ENCODE measurements around the gene NBPF3. TPM values are rescaled to one million over a fixed set of nuclear protein-coding genes. Genes with fewer than 3 reads are reported as not detected.
"Not testable (repeated sequence)": the region's sequence is repeated elsewhere in the genome, so short reads cannot be mapped to it uniquely, and the experiment has no call there.

The NBPF3 gene
- total and polyA plus RNA-seq, 4 donors, result 1.4 to 4.0 (median 1.7) TPM

DNA sequence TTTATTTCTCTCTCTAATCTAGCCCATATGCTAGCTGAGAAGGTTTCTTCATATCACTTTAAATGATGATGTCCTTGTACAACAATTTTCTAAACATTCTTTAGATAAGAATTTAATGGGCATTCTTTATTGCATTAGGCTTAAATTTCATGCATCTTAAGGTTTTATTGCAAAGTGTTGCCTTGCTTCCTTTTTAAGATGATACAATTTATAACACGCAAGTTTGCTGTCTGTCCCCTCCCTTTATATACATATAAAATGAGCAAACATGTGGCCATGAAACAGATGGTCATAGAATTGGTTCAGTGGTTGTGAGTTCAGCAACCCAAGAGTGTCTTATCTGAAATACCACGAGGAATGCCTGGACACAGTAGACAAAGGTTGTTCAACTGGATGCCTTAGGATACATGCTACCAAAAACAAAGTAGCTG, 12.1 kb downstream of the NBPF3 start:
- WGBS, result 82% methylated on average over 2 of the region's 2 CpGs
- Histone ChIP-seq H3K4me3 (ENCODE audit: low read depth in 1 of 3, low read length in 3 of 3) (no peak overlapping the region), H3K9ac (ENCODE audit: low read depth in 1 of 2, low read length in 2 of 2) (no peak overlapping the region), H3K9me3 (ENCODE audit: control insufficient read depth in 4 of 4, low read length in 3 of 4) (no peaks in the 10 kb centered on the region), H3K27me3 (ENCODE audit: control insufficient read depth in 4 of 4, insufficient read depth in 4 of 4, low read length in 3 of 4) (no peaks in the 10 kb centered on the region), H3K36me3 (ENCODE audit: control insufficient read depth in 4 of 4, insufficient read depth in 3 of 4, low read depth in 1 of 4, low read length in 3 of 4) (no peaks in the 10 kb centered on the region), H3K4me1 (ENCODE audit: control insufficient read depth in 4 of 4, insufficient read depth in 4 of 4, low read length in 3 of 4) (no peaks in the 10 kb centered on the region), H3K27ac (ENCODE audit: low read depth in 1 of 2, low read length in 2 of 2) (no peak overlapping the region)
- DNase-seq (ENCODE audit: low spot score), result no peak
- TF ChIP-seq RXRA (IDR thresholded peaks at IDR 0.05) (peak; percentile 9 to 42), TAF1 (conservative IDR thresholded peaks at IDR 0.05) (no peak), NR2F2 (IDR thresholded peaks at IDR 0.05) (no peak), GABPA (IDR thresholded peaks at IDR 0.05 in 1 of 2, conservative IDR thresholded peaks at IDR 0.05 in 1 of 2) (no peak), EGR1 (IDR thresholded peaks at IDR 0.05; ENCODE audit: low read depth in 2 of 2) (no peak), FOXA1 (IDR thresholded peaks at IDR 0.05) (no peak), JUND (IDR thresholded peaks at IDR 0.05) (no peak), RAD21 (IDR thresholded peaks at IDR 0.05) (no peak)

DNA sequence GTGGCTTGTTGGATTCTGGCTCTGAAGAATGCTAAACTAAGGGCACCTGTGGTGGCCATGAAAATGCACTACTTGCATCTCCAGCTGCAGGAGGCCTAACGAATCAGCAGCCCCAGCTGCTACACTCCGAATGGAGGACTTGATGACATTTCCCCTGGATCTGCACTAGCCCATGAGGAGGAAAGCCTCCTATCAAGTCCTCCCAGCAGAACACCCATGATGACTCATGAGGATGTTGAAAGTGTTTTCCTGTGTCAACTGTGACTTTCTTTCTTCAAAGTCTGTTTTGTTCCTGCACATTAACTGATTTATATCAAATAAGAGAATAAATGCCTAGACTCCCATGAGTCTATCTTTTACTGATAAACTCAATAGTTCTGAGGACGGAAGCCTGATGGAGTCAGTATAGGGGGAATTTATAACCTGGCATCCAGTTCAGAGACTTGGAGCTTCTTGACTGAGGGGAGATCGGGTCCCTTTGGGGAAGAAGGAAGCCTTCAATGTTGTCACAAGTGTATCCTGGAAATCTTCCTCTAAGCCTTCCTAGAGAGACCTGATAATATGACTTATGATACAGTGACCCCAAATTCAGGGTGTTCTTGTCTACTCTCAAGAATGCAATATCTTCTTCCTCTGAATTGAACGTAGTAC, 14.2 kb downstream of the NBPF3 start:
- not testable (repeated sequence) for H3K27ac ChIP-seq (ENCODE audit: low read depth in 1 of 2, low read length in 2 of 2); H3K4me3 ChIP-seq (ENCODE audit: low read depth in 1 of 3, low read length in 3 of 3)

DNA sequence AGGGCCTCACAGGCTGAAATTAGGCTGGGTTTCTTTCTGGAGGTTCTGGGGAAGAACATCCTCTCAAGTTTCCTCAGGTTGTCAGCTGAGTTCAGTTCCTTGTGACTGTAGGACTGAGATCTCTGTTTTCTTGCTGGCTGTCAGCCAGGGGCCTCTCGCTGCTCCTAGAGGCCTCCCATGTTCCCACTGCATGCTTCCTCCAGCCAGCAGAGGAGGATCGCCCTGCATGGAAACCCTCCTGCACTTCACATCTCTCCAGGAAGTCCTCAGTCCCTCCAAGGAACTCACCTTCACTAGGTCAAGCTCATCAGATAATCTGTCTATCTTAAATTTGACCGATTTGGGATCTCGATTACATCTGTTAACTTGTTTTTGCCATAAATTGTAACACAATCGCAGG, 15.0 kb downstream of the NBPF3 start:
- H3K9me3 ChIP-seq (ENCODE audit: control insufficient read depth in 4 of 4, low read length in 3 of 4); H3K27ac ChIP-seq (ENCODE audit: low read depth in 1 of 2, low read length in 2 of 2); H3K4me1 ChIP-seq (ENCODE audit: control insufficient read depth in 4 of 4, insufficient read depth in 4 of 4, low read length in 3 of 4); DNase-seq (ENCODE audit: low spot score); H3K9ac ChIP-seq (ENCODE audit: low read depth in 1 of 2, low read length in 2 of 2); H3K4me3 ChIP-seq (ENCODE audit: low read depth in 1 of 3, low read length in 3 of 3); H3K27me3 ChIP-seq (ENCODE audit: control insufficient read depth in 4 of 4, insufficient read depth in 4 of 4, low read length in 3 of 4); H3K36me3 ChIP-seq (ENCODE audit: control insufficient read depth in 4 of 4, insufficient read depth in 3 of 4, low read depth in 1 of 4, low read length in 3 of 4): not testable (repeated sequence)
- 88% methylated on average over 4 of the region's 5 CpGs for WGBS

More for the DNA sequence above, 14.2 kb downstream of the NBPF3 start:
- H3K27me3 ChIP-seq (ENCODE audit: control insufficient read depth in 4 of 4, insufficient read depth in 4 of 4, low read length in 3 of 4); H3K36me3 ChIP-seq (ENCODE audit: control insufficient read depth in 4 of 4, insufficient read depth in 3 of 4, low read depth in 1 of 4, low read length in 3 of 4); DNase-seq (ENCODE audit: low spot score); H3K4me1 ChIP-seq (ENCODE audit: control insufficient read depth in 4 of 4, insufficient read depth in 4 of 4, low read length in 3 of 4); H3K9ac ChIP-seq (ENCODE audit: low read depth in 1 of 2, low read length in 2 of 2); H3K9me3 ChIP-seq (ENCODE audit: control insufficient read depth in 4 of 4, low read length in 3 of 4): not testable (repeated sequence)
- WGBS, result 75% methylated on average over 5 of the region's 5 CpGs
- TF ChIP-seq JUND (IDR thresholded peaks at IDR 0.05), result peak in 1 of 2 donors; percentile 53

DNA sequence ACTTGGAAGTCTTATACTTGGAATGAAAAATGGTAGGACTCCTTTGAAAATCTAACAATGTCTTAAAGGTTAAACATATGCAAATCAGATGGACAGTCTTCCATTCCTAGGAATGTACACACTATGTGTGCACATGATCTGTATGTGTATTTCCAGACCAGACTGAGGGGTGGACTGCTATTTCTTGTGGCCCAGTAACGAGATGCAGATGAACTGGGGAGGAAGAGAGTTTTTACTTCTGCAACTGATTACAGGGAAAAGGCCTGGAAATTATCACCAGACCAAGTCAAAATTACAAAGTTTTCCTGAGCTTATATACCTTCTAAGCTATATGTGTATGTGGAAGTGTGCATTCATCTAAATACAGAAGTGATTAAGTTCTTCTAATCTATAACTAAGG, 17.7 kb downstream of the NBPF3 start:
- Histone ChIP-seq H3K4me1 (ENCODE audit: control insufficient read depth in 4 of 4, insufficient read depth in 4 of 4, low read length in 3 of 4) (no peaks in the 10 kb centered on the region), H3K27ac (ENCODE audit: low read depth in 1 of 2, low read length in 2 of 2) (no peak overlapping the region), H3K27me3 (ENCODE audit: control insufficient read depth in 4 of 4, insufficient read depth in 4 of 4, low read length in 3 of 4) (no peaks in the 10 kb centered on the region), H3K9ac (ENCODE audit: low read depth in 1 of 2, low read length in 2 of 2) (no peak overlapping the region), H3K36me3 (ENCODE audit: control insufficient read depth in 4 of 4, insufficient read depth in 3 of 4, low read depth in 1 of 4, low read length in 3 of 4) (no peaks in the 10 kb centered on the region), H3K9me3 (ENCODE audit: control insufficient read depth in 4 of 4, low read length in 3 of 4) (no peaks in the 10 kb centered on the region), H3K4me3 (ENCODE audit: low read depth in 1 of 3, low read length in 3 of 3) (no peak overlapping the region)
- 97% methylated on average over 1 of the region's 1 CpG for WGBS
- DNase-seq (ENCODE audit: low spot score), result no peak
- TF ChIP-seq, protein P1, sequence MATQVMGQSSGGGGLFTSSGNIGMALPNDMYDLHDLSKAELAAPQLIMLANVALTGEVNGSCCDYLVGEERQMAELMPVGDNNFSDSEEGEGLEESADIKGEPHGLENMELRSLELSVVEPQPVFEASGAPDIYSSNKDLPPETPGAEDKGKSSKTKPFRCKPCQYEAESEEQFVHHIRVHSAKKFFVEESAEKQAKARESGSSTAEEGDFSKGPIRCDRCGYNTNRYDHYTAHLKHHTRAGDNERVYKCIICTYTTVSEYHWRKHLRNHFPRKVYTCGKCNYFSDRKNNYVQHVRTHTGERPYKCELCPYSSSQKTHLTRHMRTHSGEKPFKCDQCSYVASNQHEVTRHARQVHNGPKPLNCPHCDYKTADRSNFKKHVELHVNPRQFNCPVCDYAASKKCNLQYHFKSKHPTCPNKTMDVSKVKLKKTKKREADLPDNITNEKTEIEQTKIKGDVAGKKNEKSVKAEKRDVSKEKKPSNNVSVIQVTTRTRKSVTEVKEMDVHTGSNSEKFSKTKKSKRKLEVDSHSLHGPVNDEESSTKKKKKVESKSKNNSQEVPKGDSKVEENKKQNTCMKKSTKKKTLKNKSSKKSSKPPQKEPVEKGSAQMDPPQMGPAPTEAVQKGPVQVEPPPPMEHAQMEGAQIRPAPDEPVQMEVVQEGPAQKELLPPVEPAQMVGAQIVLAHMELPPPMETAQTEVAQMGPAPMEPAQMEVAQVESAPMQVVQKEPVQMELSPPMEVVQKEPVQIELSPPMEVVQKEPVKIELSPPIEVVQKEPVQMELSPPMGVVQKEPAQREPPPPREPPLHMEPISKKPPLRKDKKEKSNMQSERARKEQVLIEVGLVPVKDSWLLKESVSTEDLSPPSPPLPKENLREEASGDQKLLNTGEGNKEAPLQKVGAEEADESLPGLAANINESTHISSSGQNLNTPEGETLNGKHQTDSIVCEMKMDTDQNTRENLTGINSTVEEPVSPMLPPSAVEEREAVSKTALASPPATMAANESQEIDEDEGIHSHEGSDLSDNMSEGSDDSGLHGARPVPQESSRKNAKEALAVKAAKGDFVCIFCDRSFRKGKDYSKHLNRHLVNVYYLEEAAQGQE (IDR thresholded peaks at IDR 0.05), result no peak
- TF ChIP-seq HNF4A (conservative IDR thresholded peaks at IDR 0.05) (no peak), YY1 (IDR thresholded peaks at IDR 0.05) (no peak), JUND (IDR thresholded peaks at IDR 0.05) (no peak), HNF4G (IDR thresholded peaks at IDR 0.05) (no peak), RXRA (IDR thresholded peaks at IDR 0.05) (no peak), NR2F2 (IDR thresholded peaks at IDR 0.05) (no peak), GABPA (IDR thresholded peaks at IDR 0.05 in 1 of 2, conservative IDR thresholded peaks at IDR 0.05 in 1 of 2) (no peak), FOXA2 (IDR thresholded peaks at IDR 0.05) (no peak), RAD21 (IDR thresholded peaks at IDR 0.05) (no peak), TAF1 (conservative IDR thresholded peaks at IDR 0.05) (no peak), SP1 (IDR thresholded peaks at IDR 0.05) (no peak), FOXA1 (IDR thresholded peaks at IDR 0.05) (no peak)
- TF ChIP-seq, protein P2, sequence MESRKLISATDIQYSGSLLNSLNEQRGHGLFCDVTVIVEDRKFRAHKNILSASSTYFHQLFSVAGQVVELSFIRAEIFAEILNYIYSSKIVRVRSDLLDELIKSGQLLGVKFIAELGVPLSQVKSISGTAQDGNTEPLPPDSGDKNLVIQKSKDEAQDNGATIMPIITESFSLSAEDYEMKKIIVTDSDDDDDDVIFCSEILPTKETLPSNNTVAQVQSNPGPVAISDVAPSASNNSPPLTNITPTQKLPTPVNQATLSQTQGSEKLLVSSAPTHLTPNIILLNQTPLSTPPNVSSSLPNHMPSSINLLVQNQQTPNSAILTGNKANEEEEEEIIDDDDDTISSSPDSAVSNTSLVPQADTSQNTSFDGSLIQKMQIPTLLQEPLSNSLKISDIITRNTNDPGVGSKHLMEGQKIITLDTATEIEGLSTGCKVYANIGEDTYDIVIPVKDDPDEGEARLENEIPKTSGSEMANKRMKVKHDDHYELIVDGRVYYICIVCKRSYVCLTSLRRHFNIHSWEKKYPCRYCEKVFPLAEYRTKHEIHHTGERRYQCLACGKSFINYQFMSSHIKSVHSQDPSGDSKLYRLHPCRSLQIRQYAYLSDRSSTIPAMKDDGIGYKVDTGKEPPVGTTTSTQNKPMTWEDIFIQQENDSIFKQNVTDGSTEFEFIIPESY (IDR thresholded peaks at IDR 0.05), result no peak
- TF ChIP-seq, protein P3, sequence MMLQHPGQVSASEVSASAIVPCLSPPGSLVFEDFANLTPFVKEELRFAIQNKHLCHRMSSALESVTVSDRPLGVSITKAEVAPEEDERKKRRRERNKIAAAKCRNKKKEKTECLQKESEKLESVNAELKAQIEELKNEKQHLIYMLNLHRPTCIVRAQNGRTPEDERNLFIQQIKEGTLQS (IDR thresholded peaks at IDR 0.05), result no peak
